Endothelial cell of umbilical vein (primary cell): ENCODE measurements around the gene HNRNPL. TPM values are rescaled to one million over a fixed set of nuclear protein-coding genes. Genes with fewer than 3 reads are reported as not detected.
A peak's percentile ranks its signal among the peaks of the same experiment; 100 is the strongest.

Source experiments
- BruUV-seq: library from RNA; stranded (reverse); fragments of 400-500 nt; replicated peaks from 2 replicates; lab custom pipeline; 2021; lab: Mats Ljungman, UMichigan
- CTCF ChIA-PET: fragments of 300-600, 350-600 bp; sonication (Branson Sonifier 250); formaldehyde crosslinking; loops from one replicate; lab custom pipeline; 2021; ENCODE audit warnings: antibody characterized with exemption, inconsistent platforms; lab: Charles Lee
- POLR2A ChIA-PET: fragments of 300-600, 350-600 bp; sonication (Branson Sonifier 250); formaldehyde crosslinking; loops from one replicate; lab custom pipeline; 2021; ENCODE audit warnings: antibody characterized with exemption, inconsistent platforms; lab: Charles Lee
- DNase-seq: peaks from one replicate; pipeline ENCODE4 v3.0.0-alpha.2; 2011; ENCODE audit warnings: low read depth, low spot score
- FAIRE-seq: peaks from 2 replicates; lab custom pipeline; 2011; peaks lifted over from hg19 to GRCh38; lab: Jason Lieb, UNC
- H2AFZ ChIP-seq: 2 replicates; pipeline ENCODE4 v1.6.0; 2012; ENCODE audit warnings: low read depth, low read length, control low read depth, inconsistent platforms
- H3K27ac ChIP-seq: 2 replicates; pipeline ENCODE4 v1.5.1; 2011; ENCODE audit warnings: low read depth, mild to moderate bottlenecking, control low read depth, low read length, moderate library complexity; ENCODE audit not compliant: insufficient read depth
- H3K27me3 ChIP-seq, 2 experiments: 2 replicates each; pipeline versions ENCODE4 v1.6.0 to v1.6.1; 2011; ENCODE audit warnings: low read length in 2 of 2, mixed read lengths in 1 of 2; ENCODE audit not compliant: control insufficient read depth in 2 of 2, insufficient read depth in 2 of 2
- H3K36me3 ChIP-seq, 2 experiments: 2 replicates in 1 of 2; 3 replicates in 1 of 2; pipeline ENCODE4 v1.5.1; 2011; ENCODE audit warnings: low read length in 2 of 2, mild to moderate bottlenecking in 1 of 2, moderate library complexity in 1 of 2; ENCODE audit not compliant: control insufficient read depth in 2 of 2, insufficient read depth in 2 of 2; ENCODE audit errors: extremely low read depth in 1 of 2
- H3K4me1 ChIP-seq: 3 replicates; pipeline ENCODE4 v1.5.1; 2011; ENCODE audit warnings: mild to moderate bottlenecking, low read length; ENCODE audit not compliant: control insufficient read depth, insufficient read depth; ENCODE audit errors: extremely low read depth
- H3K4me2 ChIP-seq: 2 replicates; pipeline ENCODE4 v1.6.1; 2011; ENCODE audit warnings: low read length, control low read depth, mixed read lengths; ENCODE audit not compliant: insufficient read depth
- H3K4me3 ChIP-seq, 3 experiments: fragments of 200-600 bp in 1 of 3; sonication (generic), shearing (Covaris generic) in 1 of 3; replicated peaks in 1 of 3; 2 replicates each; pipeline ENCODE4 v1.5.1; 2011 to 2016; ENCODE audit warnings: control low read depth in 3 of 3, low read length in 3 of 3, mild to moderate bottlenecking in 2 of 3, inconsistent platforms in 1 of 3, low read depth in 1 of 3, moderate library complexity in 1 of 3; ENCODE audit not compliant: insufficient read depth in 1 of 3
- H3K79me2 ChIP-seq: 2 replicates; pipeline ENCODE4 v1.6.0; 2012; ENCODE audit warnings: low read length, inconsistent platforms; ENCODE audit not compliant: control insufficient read depth, insufficient read depth
- H3K9ac ChIP-seq: replicated peaks from 2 replicates; pipeline ENCODE3; 2011; ENCODE audit warnings: low read length, control low read depth; ENCODE audit not compliant: insufficient read depth; ENCODE audit errors: extremely low read depth
- H3K9me1 ChIP-seq: replicated peaks from 3 replicates; pipeline ENCODE4 v1.6.0; 2011; ENCODE audit warnings: mild to moderate bottlenecking, low read length; ENCODE audit not compliant: control insufficient read depth, insufficient read depth; ENCODE audit errors: extremely low read depth
- H3K9me3 ChIP-seq: replicated peaks from 2 replicates; pipeline ENCODE4 v1.5.1; 2012; ENCODE audit warnings: low read length, inconsistent platforms; ENCODE audit not compliant: control insufficient read depth, insufficient read depth
- H4K20me1 ChIP-seq: replicated peaks from 2 replicates; pipeline ENCODE3; 2011; ENCODE audit warnings: mild to moderate bottlenecking, low read length; ENCODE audit not compliant: control insufficient read depth, insufficient read depth; ENCODE audit errors: extremely low read depth
- CTCF ChIP-seq, 2 donors: IDR thresholded peaks; 1 replicate in 1 of 2; 2 replicates in 1 of 2; pipeline ENCODE4 v1.5.1; 2011; ENCODE audit warnings: low read length in 2 of 2, mild to moderate bottlenecking in 2 of 2, moderate library complexity in 2 of 2, control low read depth in 1 of 2, inconsistent platforms in 1 of 2, low read depth in 1 of 2; ENCODE audit not compliant: insufficient read depth in 1 of 2; ENCODE audit errors: extremely low read depth in 1 of 2
- EZH2 ChIP-seq: IDR thresholded peaks from 2 replicates; pipeline ENCODE4 v1.6.1; 2012; ENCODE audit warnings: borderline replicate concordance, low read depth, mild to moderate bottlenecking, moderate library complexity, low read length, inconsistent platforms; ENCODE audit not compliant: severe bottlenecking
- FOS ChIP-seq: IDR thresholded peaks from 2 replicates; pipeline ENCODE4 v1.6.1; 2011; ENCODE audit warnings: mild to moderate bottlenecking, low read length, moderate library complexity, borderline replicate concordance; ENCODE audit not compliant: insufficient read depth
- GATA2 ChIP-seq: IDR thresholded peaks from 2 replicates; pipeline ENCODE4 v1.7.0; 2011; ENCODE audit warnings: low read depth, mild to moderate bottlenecking, moderate library complexity, mixed read lengths, low read length; ENCODE audit not compliant: insufficient read length, insufficient read depth
- JUN ChIP-seq: IDR thresholded peaks from 2 replicates; pipeline ENCODE4 v1.6.1; 2011; ENCODE audit warnings: borderline replicate concordance, low read depth; ENCODE audit not compliant: insufficient read length, insufficient read depth
- MAX ChIP-seq: IDR thresholded peaks from 2 replicates; pipeline ENCODE4 v1.6.1; 2011; ENCODE audit not compliant: insufficient read depth, insufficient read length
- MYC ChIP-seq: IDR thresholded peaks from one replicate; pipeline ENCODE4 v1.6.1; 2011; ENCODE audit warnings: mild to moderate bottlenecking, low read depth, low read length
- POLR2A ChIP-seq: IDR thresholded peaks from 2 replicates; pipeline ENCODE4 v1.6.1; 2012; ENCODE audit warnings: low read depth, mild to moderate bottlenecking, control low read depth, low read length
- POLR2AphosphoS5 ChIP-seq: IDR thresholded peaks from 2 replicates; pipeline ENCODE4 v1.6.1; 2012; ENCODE audit warnings: low read depth, mild to moderate bottlenecking, control low read depth, low read length, moderate library complexity; ENCODE audit not compliant: insufficient read depth
- dilution Hi-C: fragments of 300-500 bp; cut with MboI; formaldehyde crosslinking; loops from one replicate; pipeline ENCODE4 v1.15.0; 2019; ENCODE audit warnings: low sequenced_read_pairs; ENCODE audit not compliant: extremely low pct_ligation_motif_present
- intact Hi-C: fragments of 100-400 bp; cut with micrococcal nuclease; formaldehyde crosslinking; loops from one replicate; pipeline ENCODE4 v1.10.0; 2022
- polyA plus RNA-seq, 4 experiments: library from polyadenylated mRNA; depleted of rRNA in 3 of 4; stranded (reverse) in 3 of 4; unstranded in 1 of 4; fragments of >200 nt; gene quantifications; 2 replicates each; pipeline versions ENCODE4 v1.2.1 to v1.2.3, GENCODE V29; 2011 to 2012; ENCODE audit warnings: missing spikeins in 1 of 4
- total RNA-seq: library from RNA; stranded (reverse); gene quantifications from 2 replicates; pipeline ENCODE4 v1.2.3, GENCODE V29; 2021

The HNRNPL gene
- total and polyA plus RNA-seq, 2 donors (not counting 3 experiments of a cell fraction or from before 2014, with no cell fraction given): 305 to 451 TPM

- dilution Hi-C loops: no loop called here
- intact Hi-C loops: loop anchor here (1.0 to 10.0 kb wide), 6 partner anchors 19 to 206 kb away; partner anchors contain the start of genes ACTN4, ECH1, MRPS12 and NFKBIB
- peak overlapping the region; percentile 26 for H3K9ac ChIP-seq
- no peaks in the 10 kb centered on the region for H4K20me1 ChIP-seq
- peaks cover 35% of the 10 kb centered on the region for H3K79me2 ChIP-seq
- peaks cover 34% of the 10 kb centered on the region for H3K4me1 ChIP-seq
- H3K4me2 ChIP-seq: peak overlapping the region; percentile 72
- H3K27ac ChIP-seq: peak overlapping the region; percentile 29
- H2AFZ ChIP-seq: peak overlapping the region; percentile 23
- H3K9me3 ChIP-seq: no peaks in the 10 kb centered on the region
- no peak for FAIRE-seq
- CTCF ChIA-PET: interaction anchor here (1.5 to 2.8 kb wide), 3 partner anchors 19 to 81 kb away, joined by 5 to 13 read pairs (median 5); no protein-coding TSS in a partner anchor
- peak overlapping the region; percentile 3 to 78 (median 54) for H3K4me3 ChIP-seq
- POLR2A ChIA-PET: no interaction called here
- peak; percentile 100 for DNase-seq
- peaks cover 9 to 17% of the 10 kb centered on the region in 2 experiments for H3K36me3 ChIP-seq
- BruUV-seq: TSS peak; percentile 81
- no peaks in the 10 kb centered on the region for H3K27me3 ChIP-seq
- no peaks in the 10 kb centered on the region for H3K9me1 ChIP-seq
- TF ChIP-seq MYC: no peak
- TF ChIP-seq MAX: no peak
- TF ChIP-seq POLR2A: peak; percentile 79
- no peak for TF ChIP-seq JUN
- no peak for TF ChIP-seq FOS
- peak; percentile 53 for TF ChIP-seq POLR2AphosphoS5
- TF ChIP-seq GATA2: peak; percentile 59
- no peak for TF ChIP-seq EZH2
- TF ChIP-seq CTCF (IDR thresholded peaks at IDR 0.05; ENCODE audit: extremely low read depth in 1 of 2, insufficient read depth in 1 of 2, low read depth in 1 of 2, low read length in 2 of 2): no peak
These were observed 720 bp upstream of the HNRNPL start for GRCh38 chr19:38850436-38850975.
